GM23248 (cell line): ENCODE measurements around the gene NAA80. TPM values are rescaled to one million over a fixed set of nuclear protein-coding genes. Genes with fewer than 3 reads are reported as not detected.
"Not testable (repeated sequence)": the region's sequence is repeated elsewhere in the genome, so short reads cannot be mapped to it uniquely, and the experiment has no call there.

Experiments used
- DNase-seq: peaks from one replicate; pipeline ENCODE4 v3.0.0-alpha.2; 2015
- H2AFZ ChIP-seq: fragments of 200-600 bp; sonication (generic); 2 replicates; pipeline ENCODE4 v1.6.1; 2016; ENCODE audit warnings: antibody characterized with exemption
- H3F3A ChIP-seq: fragments of 200-600 bp; sonication (generic); 2 replicates; pipeline ENCODE4 v1.6.1; 2016; ENCODE audit warnings: mild to moderate bottlenecking, antibody characterized with exemption, mixed run types; ENCODE audit not compliant: insufficient read depth
- H3K27ac ChIP-seq: fragments of 200-600 bp; sonication (generic); 2 replicates; pipeline ENCODE4 v1.5.1; 2016; ENCODE audit warnings: mild to moderate bottlenecking
- H3K27me3 ChIP-seq: fragments of 200-600 bp; sonication (generic); replicated peaks from 2 replicates; pipeline ENCODE4 v1.6.1; 2016; ENCODE audit warnings: mild to moderate bottlenecking; ENCODE audit not compliant: insufficient read depth
- H3K36me3 ChIP-seq: fragments of 200-600 bp; sonication (generic); 2 replicates; pipeline ENCODE4 v1.6.1; 2016; ENCODE audit warnings: low read depth, mild to moderate bottlenecking
- H3K4me1 ChIP-seq: fragments of 200-600 bp; sonication (generic); 2 replicates; pipeline ENCODE4 v1.6.1; 2016; ENCODE audit warnings: mild to moderate bottlenecking; ENCODE audit not compliant: insufficient read depth
- H3K4me2 ChIP-seq: fragments of 200-600 bp; sonication (generic); one replicate; pipeline ENCODE4 v1.6.1; 2016; ENCODE audit warnings: mild to moderate bottlenecking; ENCODE audit not compliant: unreplicated experiment
- H3K4me3 ChIP-seq: fragments of 200-600 bp; sonication (generic); 2 replicates; pipeline ENCODE4 v1.5.1; 2016; ENCODE audit warnings: mild to moderate bottlenecking
- H3K79me2 ChIP-seq: fragments of 200-600 bp; sonication (generic); 2 replicates; pipeline ENCODE4 v1.6.1; 2016; ENCODE audit warnings: mild to moderate bottlenecking; ENCODE audit not compliant: insufficient read depth
- H3K9ac ChIP-seq: fragments of 200-600 bp; sonication (generic); 2 replicates; pipeline ENCODE4 v1.6.1; 2016; ENCODE audit warnings: mild to moderate bottlenecking
- H3K9me2 ChIP-seq: fragments of 200-600 bp; sonication (generic); 2 replicates; pipeline ENCODE4 v1.6.1; 2016; ENCODE audit warnings: mixed run types, mild to moderate bottlenecking, moderate library complexity; ENCODE audit not compliant: insufficient read depth
- H3K9me3 ChIP-seq: fragments of 200-600 bp; sonication (generic); one replicate; pipeline ENCODE4 v1.6.1; 2017; ENCODE audit warnings: low read depth
- H4K20me1 ChIP-seq: fragments of 200-600 bp; sonication (generic); 2 replicates; pipeline ENCODE4 v1.6.0; 2016; ENCODE audit not compliant: insufficient read depth
- EZH2 ChIP-seq: fragments of 200-600 bp; sonication (generic); IDR thresholded peaks from 2 replicates; pipeline ENCODE4 v1.6.1; 2018; ENCODE audit warnings: antibody characterized with exemption, mild to moderate bottlenecking; ENCODE audit not compliant: insufficient read depth, poor library complexity, severe bottlenecking
- EZH2phosphoT487 ChIP-seq: fragments of 200-600 bp; sonication (generic); IDR thresholded peaks from 2 replicates; pipeline ENCODE4 v1.6.1; 2018; ENCODE audit warnings: antibody characterized with exemption, moderate library complexity, mild to moderate bottlenecking, low read depth; ENCODE audit not compliant: insufficient read depth
- WGBS, 2 experiments: methylation state at CpG; one replicate each; pipeline ENCODE4 v1.1.6; 2015 to 2017; ENCODE audit warnings: low lambda C conversion rate in 2 of 2, low coverage in 1 of 2; ENCODE audit errors: missing lambda C conversion rate in 2 of 2; 5-methylcytosine and 5-hydroxymethylcytosine counted together
- in situ Hi-C: fragments of 300-500 bp; cut with MboI; formaldehyde crosslinking; loops from 2 replicates; pipeline ENCODE4 v1.15.0; 2020
- polyA plus RNA-seq: library from polyadenylated mRNA; unstranded; fragments of >200 nt; fragmentation: Nextera tagmentation; extraction: Ambion mirVana; gene quantifications from 2 replicates; pipeline ENCODE4 v1.2.1, GENCODE V29; 2016
- total RNA-seq: library from RNA; depleted of rRNA; stranded (reverse); fragments of >200 nt; shearing (Covaris generic); gene quantifications from 2 replicates; pipeline ENCODE4 v1.2.3, GENCODE V29; 2014

NAA80 gene
- total and polyA plus RNA-seq, 2 experiments from 2014 or later: 7.8 to 10.8 TPM

DNA sequence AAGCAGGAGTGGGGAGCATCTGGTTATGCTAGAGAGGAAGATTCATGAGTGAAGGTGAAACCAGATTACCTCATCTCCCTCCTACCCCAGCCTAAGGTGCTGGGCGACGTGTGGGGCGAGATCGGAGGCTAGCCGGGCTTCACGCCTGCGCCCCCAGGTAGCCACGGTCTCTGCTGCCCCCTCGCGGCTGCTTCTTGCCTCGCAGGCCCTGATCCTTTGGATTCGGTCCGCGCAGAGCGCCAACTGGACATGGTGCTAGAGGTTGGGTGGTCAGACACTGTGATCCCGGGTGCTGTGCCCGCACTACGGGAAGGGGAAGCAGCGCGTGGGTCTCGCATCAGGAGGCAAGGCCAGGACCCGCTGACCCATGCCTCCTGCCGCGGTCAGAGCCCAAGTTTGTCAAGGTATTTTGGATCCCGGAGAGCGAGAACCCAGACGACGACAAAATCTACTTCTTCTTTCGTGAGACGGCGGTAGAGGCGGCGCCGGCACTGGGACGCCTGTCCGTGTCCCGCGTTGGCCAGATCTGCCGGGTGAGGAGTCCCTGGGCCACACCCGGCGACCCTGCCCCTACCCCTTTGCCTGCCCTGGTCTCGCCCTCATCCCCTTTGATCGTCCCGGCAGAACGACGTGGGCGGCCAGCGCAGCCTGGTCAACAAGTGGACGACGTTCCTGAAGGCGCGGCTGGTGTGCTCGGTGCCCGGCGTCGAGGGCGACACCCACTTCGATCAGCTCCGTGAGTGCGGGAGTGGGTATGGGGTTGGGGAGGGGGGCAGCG lies 26.1 kb downstream of the NAA80 start:
- Histone ChIP-seq H4K20me1 (no peaks in the 10 kb centered on the region), H3K4me2 (peak overlapping the region; percentile 59), H3K9ac (no peak overlapping the region), H3K9me3 (no peaks in the 10 kb centered on the region), H3K36me3 (no peaks in the 10 kb centered on the region), H3K27ac (no peak overlapping the region), H2AFZ (peak overlapping the region; percentile 61; the same call in 1 of the 2 replicates), H3K27me3 (no peaks in the 10 kb centered on the region), H3K79me2 (no peaks in the 10 kb centered on the region), H3K4me3 (peak overlapping the region; percentile 50), H3K4me1 (peaks cover 18% of the 10 kb centered on the region), H3F3A (peaks cover 7% of the 10 kb centered on the region; the same call in 1 of the 2 replicates), H3K9me2 (no peaks in the 10 kb centered on the region)
- in situ Hi-C loops: loop anchor here (5.0 kb wide), 1 partner anchor 76 kb away; no protein-coding TSS in a partner anchor
- 18 to 19% methylated on average over 58 to 61 of the region's 61 CpGs for WGBS, 2 experiments
- peak; percentile 81 for DNase-seq
- TF ChIP-seq EZH2phosphoT487: no peak
- no peak for TF ChIP-seq EZH2

DNA sequence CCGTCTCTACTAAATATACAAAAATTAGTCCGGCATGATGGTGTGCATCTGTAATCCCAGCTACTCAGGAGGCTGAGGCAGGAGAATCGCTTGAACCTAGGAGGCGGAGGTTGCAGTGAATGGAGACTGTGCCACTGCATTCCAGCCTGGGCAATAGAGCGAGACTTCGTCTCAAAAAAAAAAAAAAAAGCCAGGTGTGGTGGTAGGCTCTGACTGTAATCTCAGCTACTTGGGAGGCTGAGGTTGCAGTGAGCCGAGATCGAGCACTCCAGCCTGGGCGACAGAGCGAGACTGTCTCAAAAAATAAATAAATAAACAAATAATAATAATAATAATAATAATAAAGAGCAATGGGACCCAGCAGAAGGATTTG lies 26.7 kb downstream of the NAA80 start:
- 58% methylated on average over 9 to 10 of the region's 10 CpGs for WGBS, 2 experiments
- not testable (repeated sequence) for H3K4me2 ChIP-seq, H2AFZ ChIP-seq, H3K79me2 ChIP-seq, H3K9ac ChIP-seq, H4K20me1 ChIP-seq, H3K27me3 ChIP-seq, H3K9me2 ChIP-seq, H3K27ac ChIP-seq, H3K4me3 ChIP-seq, H3K36me3 ChIP-seq, H3F3A ChIP-seq, H3K9me3 ChIP-seq, DNase-seq
- in situ Hi-C loops: loop anchor here (5.0 kb wide), 1 partner anchor 75 kb away; no protein-coding TSS in a partner anchor
- H3K4me1 ChIP-seq: peaks cover 21% of the 10 kb centered on the region

DNA sequence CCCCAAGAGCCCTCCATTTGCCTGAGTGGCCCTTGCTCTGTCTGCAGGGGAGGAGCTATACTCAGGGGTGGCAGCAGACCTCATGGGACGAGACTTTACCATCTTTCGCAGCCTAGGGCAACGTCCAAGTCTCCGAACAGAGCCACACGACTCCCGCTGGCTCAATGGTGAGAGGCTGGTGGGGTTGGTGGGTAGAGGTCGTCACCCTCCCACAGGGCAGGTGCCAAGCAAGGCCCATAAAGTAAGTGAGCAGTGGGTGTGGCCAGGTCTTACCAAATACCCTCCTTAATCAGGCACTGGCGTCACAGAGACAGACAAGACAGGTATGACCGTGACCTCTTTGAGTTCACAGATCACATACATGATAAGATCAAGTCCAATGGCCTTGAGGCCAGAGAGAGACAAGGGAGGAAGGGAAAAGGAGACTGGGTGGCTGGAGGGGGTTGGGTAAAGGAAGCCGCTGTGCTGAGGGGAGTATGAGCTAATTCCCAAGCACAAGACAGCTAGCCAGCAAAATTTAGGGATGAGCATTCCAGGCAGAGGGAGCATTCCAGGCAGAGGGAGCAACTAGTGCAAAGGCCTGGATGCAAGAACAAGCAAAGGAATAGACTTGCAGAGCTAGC lies 27.8 kb downstream of the NAA80 start:
- Histone ChIP-seq H3K9me2 (no peaks in the 10 kb centered on the region), H3K36me3 (no peaks in the 10 kb centered on the region), H3K27ac (no peak overlapping the region), H3K79me2 (no peaks in the 10 kb centered on the region), H3K27me3 (no peaks in the 10 kb centered on the region), H3K4me3 (no peak overlapping the region), H2AFZ (no peak overlapping the region), H3K9ac (no peak overlapping the region), H3K4me2 (no peak overlapping the region), H4K20me1 (no peaks in the 10 kb centered on the region), H3K9me3 (no peaks in the 10 kb centered on the region), H3K4me1 (peaks cover 28% of the 10 kb centered on the region), H3F3A (peaks cover 13% of the 10 kb centered on the region; the same call in 1 of the 2 replicates)
- TF ChIP-seq EZH2 (no peak), EZH2phosphoT487 (no peak)
- WGBS, 2 experiments: 76 to 77% methylated on average over 10 of the region's 10 CpGs
- in situ Hi-C loops: loop anchor here (5.0 kb wide), 1 partner anchor 74 kb away; no protein-coding TSS in a partner anchor
- DNase-seq: no peak

DNA sequence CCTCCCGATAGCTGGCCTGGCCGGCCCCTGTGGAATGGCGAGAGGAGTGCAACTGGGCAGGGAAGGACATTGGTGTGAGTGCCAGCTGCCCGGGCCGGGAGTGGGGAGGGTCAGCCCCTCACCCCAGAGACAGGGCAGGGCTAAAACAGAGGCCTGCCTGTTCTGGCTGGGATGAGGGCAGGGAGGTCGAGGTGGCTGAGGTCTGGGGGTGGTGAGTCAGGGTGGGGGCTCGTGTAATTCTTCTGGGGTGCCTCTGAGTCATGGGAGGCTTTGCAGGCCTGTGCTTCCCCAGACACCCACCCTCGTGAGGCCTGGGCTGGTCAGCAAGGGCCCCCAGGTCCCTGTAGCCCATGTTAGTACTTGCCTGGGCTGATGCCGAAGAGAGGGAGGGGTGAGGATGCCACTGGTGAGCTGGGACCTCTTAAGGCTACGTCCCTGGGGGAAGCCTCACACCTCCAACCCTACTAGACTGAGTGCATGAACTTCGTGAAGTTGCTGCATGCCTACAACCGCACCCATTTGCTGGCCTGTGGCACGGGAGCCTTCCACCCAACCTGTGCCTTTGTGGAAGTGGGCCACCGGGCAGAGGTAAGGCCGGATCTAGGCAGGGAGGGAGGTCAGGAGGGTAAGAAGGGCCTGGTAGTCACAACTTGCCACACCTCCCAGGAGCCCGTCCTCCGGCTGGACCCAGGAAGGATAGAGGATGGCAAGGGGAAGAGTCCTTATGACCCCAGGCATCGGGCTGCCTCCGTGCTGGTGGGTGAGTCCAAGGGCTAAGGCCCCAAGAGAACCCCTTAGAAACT lies 28.6 kb downstream of the NAA80 start:
- H3K27me3 ChIP-seq: no peaks in the 10 kb centered on the region
- TF ChIP-seq EZH2 (no peak), EZH2phosphoT487 (no peak)
- no peak overlapping the region for H2AFZ ChIP-seq
- H3K9me2 ChIP-seq: no peaks in the 10 kb centered on the region
- no peaks in the 10 kb centered on the region for H3K9me3 ChIP-seq
- H3K9ac ChIP-seq: peak overlapping the region; percentile 43; the same call in 1 of the 2 replicates
- peaks cover 28% of the 10 kb centered on the region for H3K4me1 ChIP-seq
- in situ Hi-C loops: loop anchor here (5.0 kb wide), 1 partner anchor 73 kb away; no protein-coding TSS in a partner anchor
- no peaks in the 10 kb centered on the region for H3K36me3 ChIP-seq
- H3F3A ChIP-seq: peaks cover 13% of the 10 kb centered on the region; the same call in 1 of the 2 replicates
- peak; percentile 39 for DNase-seq
- H3K4me2 ChIP-seq: peak overlapping the region; percentile 58
- no peaks in the 10 kb centered on the region for H4K20me1 ChIP-seq
- no peak overlapping the region for H3K4me3 ChIP-seq
- WGBS, 2 experiments: 65 to 68% methylated on average over 19 of the region's 19 CpGs
- H3K79me2 ChIP-seq: no peaks in the 10 kb centered on the region
- H3K27ac ChIP-seq: no peak overlapping the region
